K562 (cell line): ENCODE measurements around the gene FMO5. TPM values are rescaled to one million over a fixed set of nuclear protein-coding genes. Genes with fewer than 3 reads are reported as not detected.

Experiments
- FOXJ2 ChIP-seq: fragments of 200-800 bp; sonication (Bioruptor generic); IDR thresholded peaks from 2 replicates; pipeline ENCODE4 v1.6.1; 2016; ENCODE audit warnings: missing genetic modification characterization, missing compliant biosample characterization
- FOXK2 ChIP-seq, 2 experiments: fragments of 450-650 bp; IDR thresholded peaks in 1 of 2; conservative IDR thresholded peaks in 1 of 2; 2 replicates each; pipeline ENCODE4 v1.6.1; 2016; ENCODE audit warnings: low read depth in 2 of 2, mild to moderate bottlenecking in 1 of 2
- HDGF ChIP-seq: fragments of 450-650 bp; IDR thresholded peaks from 2 replicates; pipeline ENCODE4 v1.6.1; 2016
- KLF6 ChIP-seq: fragments of 250-450 bp; sonication (Bioruptor Pico); IDR thresholded peaks from 2 replicates; pipeline ENCODE4 v1.4.0; 2020; ENCODE audit warnings: mild to moderate bottlenecking, moderate library complexity, borderline replicate concordance
- L3MBTL2 ChIP-seq: fragments of 450-650 bp; IDR thresholded peaks from 2 replicates; pipeline ENCODE4 v1.6.1; 2016; ENCODE audit warnings: mild to moderate bottlenecking, moderate library complexity
- NCOR1 ChIP-seq: fragments of 450-650 bp; IDR thresholded peaks from 2 replicates; pipeline ENCODE4 v1.6.1; 2016; ENCODE audit warnings: mild to moderate bottlenecking, moderate library complexity
- NFRKB ChIP-seq: fragments of 450-650 bp; IDR thresholded peaks from 2 replicates; pipeline ENCODE4 v1.6.1; 2016; ENCODE audit warnings: low read depth
- RB1 ChIP-seq: fragments of 450-650 bp; IDR thresholded peaks from 2 replicates; pipeline ENCODE4 v1.6.1; 2017; ENCODE audit warnings: low read depth, mild to moderate bottlenecking
- ZKSCAN3 ChIP-seq: fragments of 250-450 bp; sonication (Bioruptor Pico); IDR thresholded peaks from 2 replicates; pipeline ENCODE4 v1.4.0; 2020
- ZNF12 ChIP-seq: sonication (generic); formaldehyde crosslinking; IDR thresholded peaks from 2 replicates; pipeline ENCODE4 v1.4.0; 2020; ENCODE audit warnings: mild to moderate bottlenecking, missing genetic modification reagents
- polyA plus RNA-seq, 8 experiments: library from polyadenylated mRNA; depleted of rRNA in 4 of 8; stranded (reverse) in 5 of 8; unstranded in 3 of 8; fragments of >200 nt; fragmentation: Nextera tagmentation in 2 of 8; fragmentation: Illumina TruSeq in 1 of 8; extraction: Ambion mirVana in 2 of 8; extraction: Trizol in 1 of 8; gene quantifications; 2 replicates each; pipeline versions ENCODE4 v1.2.1 to v1.2.3, GENCODE V29; 2011 to 2014; ENCODE audit warnings: inconsistent platforms in 1 of 8, missing spikeins in 1 of 8
- total RNA-seq, 7 experiments: library from RNA; depleted of rRNA in 6 of 7; stranded (reverse); fragments of >200 nt in 6 of 7; fragmentation: Illumina TruSeq in 2 of 7; extraction: Trizol in 2 of 7; gene quantifications; 2 replicates each; pipeline versions ENCODE4 v1.2.1 to v1.2.3, GENCODE V29; 2011 to 2021; ENCODE audit warnings: low replicate concordance in 1 of 7
- TF ChIP-seq, protein P1 (sequence below), 3 experiments: fragments of 200-800 bp in 1 of 3; sonication (Bioruptor generic) in 1 of 3; sonication (generic) in 1 of 3; formaldehyde crosslinking in 1 of 3; IDR thresholded peaks; 2 replicates each; pipeline versions ENCODE4 v1.6.1 to v1.8.0; 2016 to 2022; ENCODE audit warnings: mild to moderate bottlenecking in 2 of 3, missing compliant biosample characterization in 2 of 3, missing genetic modification characterization in 2 of 3, missing genetic modification reagents in 1 of 3
- TF ChIP-seq, protein P2 (sequence below): sonication (generic); formaldehyde crosslinking; IDR thresholded peaks from 2 replicates; pipeline ENCODE4 v1.8.0; 2022; ENCODE audit warnings: missing genetic modification reagents, mild to moderate bottlenecking, moderate library complexity, borderline replicate concordance
- TF ChIP-seq, protein P3 (sequence below), 2 experiments: fragments of 450-650 bp in 1 of 2; sonication (generic) in 1 of 2; formaldehyde crosslinking in 1 of 2; IDR thresholded peaks; 2 replicates each; pipeline versions ENCODE4 v1.7.1 to v1.9.0; 2016 to 2022; ENCODE audit warnings: inconsistent platforms in 1 of 2, mild to moderate bottlenecking in 1 of 2, missing genetic modification reagents in 1 of 2
- TF ChIP-seq, protein P4 (sequence below), 2 experiments: fragments of 200-800 bp in 1 of 2; sonication (Bioruptor generic) in 1 of 2; sonication (generic) in 1 of 2; formaldehyde crosslinking in 1 of 2; IDR thresholded peaks in 1 of 2; conservative IDR thresholded peaks in 1 of 2; 2 replicates each; pipeline versions ENCODE4 v1.5.0 to v1.6.1; 2016 to 2020; ENCODE audit warnings: missing compliant biosample characterization in 1 of 2, missing genetic modification characterization in 1 of 2, missing genetic modification reagents in 1 of 2

The FMO5 gene
- total and polyA plus RNA-seq, 9 of the 15 experiments (the other 6 are each of a cell fraction or from before 2014, with no cell fraction given) = 0.11 to 0.69 (median 0.19) TPM; not detected in 1

DNA sequence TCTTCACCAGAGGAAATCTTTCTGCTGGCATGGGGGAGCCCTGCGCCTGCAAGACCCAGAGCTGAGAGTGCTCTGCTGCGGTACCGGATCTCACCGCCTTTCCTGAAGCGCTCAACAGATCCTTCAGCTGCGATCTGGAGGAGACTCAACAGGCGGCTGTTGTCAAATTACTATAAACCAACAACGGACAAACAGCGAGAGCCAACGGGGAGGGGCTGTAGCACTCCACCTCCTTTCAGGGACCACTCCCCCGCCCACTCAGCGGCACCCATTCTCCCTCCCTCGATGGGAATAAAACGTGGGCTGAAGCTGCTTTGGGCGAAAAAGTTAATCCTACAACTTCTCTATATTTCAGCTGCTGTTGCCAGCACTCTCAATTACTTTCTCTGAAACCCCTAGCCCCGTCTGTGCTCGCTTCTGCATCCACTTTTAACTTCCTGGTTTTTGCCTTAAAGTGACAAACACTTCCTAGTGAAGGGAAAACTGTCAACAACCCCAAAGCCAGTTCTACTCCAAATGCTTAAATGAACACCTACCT, at the start of gene FMO5 (continued):
- no peak for TF ChIP-seq KLF6 (CRISPR knock-in tag)
- peak; percentile 44; the same call in 1 of the 2 replicates for TF ChIP-seq L3MBTL2
- TF ChIP-seq, protein P1, sequence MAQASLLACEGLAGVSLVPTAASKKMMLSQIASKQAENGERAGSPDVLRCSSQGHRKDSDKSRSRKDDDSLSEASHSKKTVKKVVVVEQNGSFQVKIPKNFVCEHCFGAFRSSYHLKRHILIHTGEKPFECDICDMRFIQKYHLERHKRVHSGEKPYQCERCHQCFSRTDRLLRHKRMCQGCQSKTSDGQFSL (CRISPR knock-in tag; IDR thresholded peaks at IDR 0.05) = no peak
- TF ChIP-seq, protein P1 (tag; IDR thresholded peaks at IDR 0.05) = 0 out of 4 replicates have a peak, but pooled peaks of 1 of the 2 experiments have one; percentile 22
- no peak for TF ChIP-seq ZKSCAN3 (CRISPR knock-in tag)
- TF ChIP-seq ZNF12 = no peak
- no peak for TF ChIP-seq HDGF
- TF ChIP-seq FOXJ2 (tag) = no peak
- TF ChIP-seq NFRKB = no peak
- TF ChIP-seq, protein P2, sequence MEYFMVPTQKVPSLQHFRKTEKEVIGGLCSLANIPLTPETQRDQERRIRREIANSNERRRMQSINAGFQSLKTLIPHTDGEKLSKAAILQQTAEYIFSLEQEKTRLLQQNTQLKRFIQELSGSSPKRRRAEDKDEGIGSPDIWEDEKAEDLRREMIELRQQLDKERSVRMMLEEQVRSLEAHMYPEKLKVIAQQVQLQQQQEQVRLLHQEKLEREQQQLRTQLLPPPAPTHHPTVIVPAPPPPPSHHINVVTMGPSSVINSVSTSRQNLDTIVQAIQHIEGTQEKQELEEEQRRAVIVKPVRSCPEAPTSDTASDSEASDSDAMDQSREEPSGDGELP (CRISPR knock-in tag) = peak; percentile 42; the same call in 1 of the 2 replicates
- TF ChIP-seq, protein P3, sequence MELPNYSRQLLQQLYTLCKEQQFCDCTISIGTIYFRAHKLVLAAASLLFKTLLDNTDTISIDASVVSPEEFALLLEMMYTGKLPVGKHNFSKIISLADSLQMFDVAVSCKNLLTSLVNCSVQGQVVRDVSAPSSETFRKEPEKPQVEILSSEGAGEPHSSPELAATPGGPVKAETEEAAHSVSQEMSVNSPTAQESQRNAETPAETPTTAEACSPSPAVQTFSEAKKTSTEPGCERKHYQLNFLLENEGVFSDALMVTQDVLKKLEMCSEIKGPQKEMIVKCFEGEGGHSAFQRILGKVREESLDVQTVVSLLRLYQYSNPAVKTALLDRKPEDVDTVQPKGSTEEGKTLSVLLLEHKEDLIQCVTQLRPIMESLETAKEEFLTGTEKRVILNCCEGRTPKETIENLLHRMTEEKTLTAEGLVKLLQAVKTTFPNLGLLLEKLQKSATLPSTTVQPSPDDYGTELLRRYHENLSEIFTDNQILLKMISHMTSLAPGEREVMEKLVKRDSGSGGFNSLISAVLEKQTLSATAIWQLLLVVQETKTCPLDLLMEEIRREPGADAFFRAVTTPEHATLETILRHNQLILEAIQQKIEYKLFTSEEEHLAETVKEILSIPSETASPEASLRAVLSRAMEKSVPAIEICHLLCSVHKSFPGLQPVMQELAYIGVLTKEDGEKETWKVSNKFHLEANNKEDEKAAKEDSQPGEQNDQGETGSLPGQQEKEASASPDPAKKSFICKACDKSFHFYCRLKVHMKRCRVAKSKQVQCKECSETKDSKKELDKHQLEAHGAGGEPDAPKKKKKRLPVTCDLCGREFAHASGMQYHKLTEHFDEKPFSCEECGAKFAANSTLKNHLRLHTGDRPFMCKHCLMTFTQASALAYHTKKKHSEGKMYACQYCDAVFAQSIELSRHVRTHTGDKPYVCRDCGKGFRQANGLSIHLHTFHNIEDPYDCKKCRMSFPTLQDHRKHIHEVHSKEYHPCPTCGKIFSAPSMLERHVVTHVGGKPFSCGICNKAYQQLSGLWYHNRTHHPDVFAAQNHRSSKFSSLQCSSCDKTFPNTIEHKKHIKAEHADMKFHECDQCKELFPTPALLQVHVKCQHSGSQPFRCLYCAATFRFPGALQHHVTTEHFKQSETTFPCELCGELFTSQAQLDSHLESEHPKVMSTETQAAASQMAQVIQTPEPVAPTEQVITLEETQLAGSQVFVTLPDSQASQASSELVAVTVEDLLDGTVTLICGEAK (IDR thresholded peaks at IDR 0.05) = peak; percentile 29; the same call in 1 of the 2 replicates
- TF ChIP-seq, protein P3 (CRISPR knock-in tag; IDR thresholded peaks at IDR 0.05) = no peak
- TF ChIP-seq, protein P4, sequence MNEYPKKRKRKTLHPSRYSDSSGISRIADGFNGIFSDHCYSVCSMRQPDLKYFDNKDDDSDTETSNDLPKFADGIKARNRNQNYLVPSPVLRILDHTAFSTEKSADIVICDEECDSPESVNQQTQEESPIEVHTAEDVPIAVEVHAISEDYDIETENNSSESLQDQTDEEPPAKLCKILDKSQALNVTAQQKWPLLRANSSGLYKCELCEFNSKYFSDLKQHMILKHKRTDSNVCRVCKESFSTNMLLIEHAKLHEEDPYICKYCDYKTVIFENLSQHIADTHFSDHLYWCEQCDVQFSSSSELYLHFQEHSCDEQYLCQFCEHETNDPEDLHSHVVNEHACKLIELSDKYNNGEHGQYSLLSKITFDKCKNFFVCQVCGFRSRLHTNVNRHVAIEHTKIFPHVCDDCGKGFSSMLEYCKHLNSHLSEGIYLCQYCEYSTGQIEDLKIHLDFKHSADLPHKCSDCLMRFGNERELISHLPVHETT (CRISPR knock-in tag; conservative IDR thresholded peaks at IDR 0.05 in 1 of 2, IDR thresholded peaks at IDR 0.05 in 1 of 2) = 0 out of 4 replicates have a peak, but pooled peaks of 1 of the 2 experiments have one; percentile 24
- TF ChIP-seq FOXK2 (conservative IDR thresholded peaks at IDR 0.05 in 1 of 2, IDR thresholded peaks at IDR 0.05 in 1 of 2; ENCODE audit: low read depth in 2 of 2) = peak; percentile 70 to 75
- no peak for TF ChIP-seq NCOR1
- TF ChIP-seq RB1 = 0 out of 2 replicates have a peak, but pooled peaks have one; percentile 6
